ENCODE results near the gene PDE4DIP. TPM values are rescaled to one million over a fixed set of nuclear protein-coding genes. Genes with fewer than 3 reads are reported as not detected.

PDE4DIP gene
- total RNA-seq, result 80.2 and 85.5 TPM in 2 replicates

GRCh38 chr1:148844220-148844619 is at the start of gene PDE4DIP:
Gene PDE4DIP, plus strand, starts transcription at chr1:148844428. Its CDS starts 347 bp downstream, at chr1:148844775.

Other genes with a start within 250 kb of the PDE4DIP start
- 15.9 and 21.4 TPM in 2 replicates for gene NBPF14, start 248.4 kb upstream of the PDE4DIP start, total RNA-seq
- 19.5 and 54.8 TPM in 2 replicates for gene NUDT4B, start 95.7 kb upstream of the PDE4DIP start, total RNA-seq

All from pericardium fibroblast (primary cell).